SK-N-SH (cell line): ENCODE data around the gene FANCE. TPM values are rescaled to one million over a fixed set of nuclear protein-coding genes. Genes with fewer than 3 reads are reported as not detected.

Experiments
- CTCF ChIA-PET: fragments of 300-600, 350-600 bp; formaldehyde crosslinking; extraction: SDS; loops from one replicate; lab custom pipeline; 2021; lab: Yijun Ruan, JAX
- POLR2A ChIA-PET: fragments of 350-600 bp; sonication (Branson Sonifier 250); formaldehyde crosslinking; extraction: SDS; loops from one replicate; lab custom pipeline; 2020; ENCODE audit warnings: antibody characterized with exemption, inconsistent platforms; lab: Yijun Ruan, JAX
- DNase-seq: peaks from one replicate; pipeline ENCODE4 v3.0.0; 2012
- H2AFZ ChIP-seq: fragments of 200-600 bp; sonication (generic); 2 replicates; pipeline ENCODE4 v1.8.1; 2016; ENCODE audit warnings: antibody characterized with exemption, mild to moderate bottlenecking, low read depth
- H3F3A ChIP-seq: fragments of 200-600 bp; sonication (generic); replicated peaks from 2 replicates; pipeline ENCODE3; 2016; ENCODE audit warnings: antibody characterized with exemption, mild to moderate bottlenecking; ENCODE audit not compliant: insufficient read depth
- H3K27ac ChIP-seq, 2 experiments: fragments of 200-500 bp in 1 of 2; fragments of 200-600 bp in 1 of 2; sonication (Bioruptor generic) in 1 of 2; sonication (generic), shearing (Covaris generic) in 1 of 2; 2 replicates each; pipeline versions ENCODE4 v1.5.1 to v1.6.1; 2014 to 2016; ENCODE audit warnings: low read depth in 2 of 2, inconsistent platforms in 1 of 2, low read length in 1 of 2, mild to moderate bottlenecking in 1 of 2, mixed read lengths in 1 of 2
- H3K27me3 ChIP-seq: fragments of 200-600 bp; sonication (generic), shearing (Covaris generic); 2 replicates; pipeline ENCODE4 v1.6.1; 2016; ENCODE audit warnings: mixed run types; ENCODE audit not compliant: insufficient read depth
- H3K36me3 ChIP-seq, 2 experiments: fragments of 200-500 bp in 1 of 2; fragments of 200-600 bp in 1 of 2; sonication (Bioruptor generic) in 1 of 2; sonication (generic) in 1 of 2; replicated peaks in 1 of 2; 2 replicates each; pipeline versions ENCODE3 to v1.5.1; 2014 to 2016; ENCODE audit warnings: low read length in 1 of 2, mild to moderate bottlenecking in 1 of 2; ENCODE audit not compliant: insufficient read depth in 2 of 2, control insufficient read depth in 1 of 2
- H3K4me1 ChIP-seq, 2 experiments: fragments of 200-500 bp in 1 of 2; fragments of 200-600 bp in 1 of 2; sonication (Bioruptor generic) in 1 of 2; sonication (generic), shearing (Covaris generic) in 1 of 2; 2 replicates each; pipeline versions ENCODE4 v1.5.1 to v1.6.1; 2014 to 2016; ENCODE audit warnings: low read depth in 1 of 2, low read length in 1 of 2, mixed run types in 1 of 2; ENCODE audit not compliant: insufficient read depth in 2 of 2, control insufficient read depth in 1 of 2
- H3K4me2 ChIP-seq: fragments of 200-600 bp; sonication (generic), shearing (Covaris generic); 2 replicates; pipeline ENCODE4 v1.6.1; 2017; ENCODE audit warnings: mixed run types
- H3K4me3 ChIP-seq, 2 experiments: fragments of 200-500 bp in 1 of 2; fragments of 200-600 bp in 1 of 2; sonication (Bioruptor generic) in 1 of 2; sonication (generic), shearing (Covaris generic) in 1 of 2; 2 replicates each; pipeline versions ENCODE4 v1.5.1 to v1.8.1; 2014 to 2016; ENCODE audit warnings: low read depth in 2 of 2, inconsistent platforms in 1 of 2, low read length in 1 of 2, mild to moderate bottlenecking in 1 of 2, mixed read lengths in 1 of 2, moderate library complexity in 1 of 2
- H3K79me2 ChIP-seq: fragments of 200-600 bp; sonication (generic); 2 replicates; pipeline ENCODE4 v1.8.1; 2017; ENCODE audit warnings: mild to moderate bottlenecking; ENCODE audit not compliant: insufficient read depth
- H3K9ac ChIP-seq: fragments of 200-600 bp; sonication (generic); 2 replicates; pipeline ENCODE4 v1.6.1; 2017; ENCODE audit warnings: mixed run types
- H3K9me2 ChIP-seq: fragments of 200-600 bp; sonication (generic); 2 replicates; pipeline ENCODE4 v1.6.1; 2017; ENCODE audit warnings: mixed run types
- H3K9me3 ChIP-seq: fragments of 200-600 bp; sonication (generic); 2 replicates; pipeline ENCODE4 v1.6.1; 2017; ENCODE audit warnings: mixed run types, mild to moderate bottlenecking, moderate library complexity
- H4K20me1 ChIP-seq: fragments of 200-600 bp; sonication (generic); 2 replicates; pipeline ENCODE4 v1.6.1; 2017; ENCODE audit warnings: mild to moderate bottlenecking, mixed run types; ENCODE audit not compliant: insufficient read depth
- ELF1 ChIP-seq: IDR thresholded peaks from 2 replicates; pipeline ENCODE4 v1.4.0; 2012
- EZH2phosphoT487 ChIP-seq: fragments of 200-600 bp; sonication (generic); IDR thresholded peaks from 2 replicates; pipeline ENCODE4 v1.6.1; 2017; ENCODE audit warnings: low read depth, mixed run types, mild to moderate bottlenecking, antibody characterized with exemption, moderate library complexity, borderline replicate concordance
- FOSL2 ChIP-seq: IDR thresholded peaks from 2 replicates; pipeline ENCODE4 v1.4.0; 2012; ENCODE audit warnings: low read depth, mild to moderate bottlenecking, moderate library complexity, borderline replicate concordance
- FOXJ3 ChIP-seq: sonication (generic); formaldehyde crosslinking; IDR thresholded peaks from 2 replicates; pipeline ENCODE4 v1.5.1; 2020; ENCODE audit warnings: mild to moderate bottlenecking, missing genetic modification reagents
- GABPA ChIP-seq: IDR thresholded peaks from 2 replicates; pipeline ENCODE4 v1.4.0; 2012; ENCODE audit warnings: low read depth, mild to moderate bottlenecking
- JUND ChIP-seq: IDR thresholded peaks from 2 replicates; pipeline ENCODE4 v1.4.0; 2012
- MEF2A ChIP-seq: IDR thresholded peaks from 2 replicates; pipeline ENCODE4 v1.4.0; 2012; ENCODE audit warnings: low read depth, borderline replicate concordance
- NFIC ChIP-seq: IDR thresholded peaks from 2 replicates; pipeline ENCODE4 v1.4.0; 2012; ENCODE audit warnings: borderline replicate concordance
- NRF1 ChIP-seq: IDR thresholded peaks from 2 replicates; pipeline ENCODE4 v1.6.1; 2012; ENCODE audit warnings: low read depth, mild to moderate bottlenecking, low read length
- POLR2AphosphoS5 ChIP-seq: IDR thresholded peaks from 2 replicates; pipeline ENCODE4 v1.6.1; 2012; ENCODE audit warnings: low read depth, low read length
- RCOR1 ChIP-seq: fragments of 150-350 bp; IDR thresholded peaks from 2 replicates; pipeline ENCODE4 v1.6.1; 2017; ENCODE audit warnings: antibody characterized with exemption, low read length
- RFX5 ChIP-seq: IDR thresholded peaks from 2 replicates; pipeline ENCODE4 v1.6.1; 2012; ENCODE audit warnings: mild to moderate bottlenecking, improper control_type of control experiment, low read length
- SIN3A ChIP-seq: IDR thresholded peaks from 2 replicates; pipeline ENCODE4 v1.6.1; 2012; ENCODE audit warnings: low read depth, mild to moderate bottlenecking, low read length, moderate library complexity, borderline replicate concordance
- TCF12 ChIP-seq: IDR thresholded peaks from 2 replicates; pipeline ENCODE4 v1.4.0; 2012
- TEAD4 ChIP-seq: IDR thresholded peaks from 2 replicates; pipeline ENCODE4 v1.4.0; 2012; ENCODE audit warnings: mild to moderate bottlenecking, borderline replicate concordance; ENCODE audit not compliant: insufficient read depth
- YY1 ChIP-seq: IDR thresholded peaks from 2 replicates; pipeline ENCODE4 v1.4.0; 2012; ENCODE audit warnings: low read depth, mild to moderate bottlenecking
- WGBS: methylation state at CpG from one replicate; pipeline ENCODE4 v1.1.6; 2017; ENCODE audit warnings: low lambda C conversion rate; 5-methylcytosine and 5-hydroxymethylcytosine counted together
- polyA plus RNA-seq, 3 experiments: library from polyadenylated mRNA; depleted of rRNA; stranded (reverse); fragments of >200 nt; gene quantifications; 2 replicates each; pipeline ENCODE4 v1.2.3, GENCODE V29; 2012
- TF ChIP-seq, protein P1 (sequence below): IDR thresholded peaks from 2 replicates; pipeline ENCODE4; 2012
- TF ChIP-seq, protein P2 (sequence below): IDR thresholded peaks from 2 replicates; pipeline ENCODE4 v1.4.0; 2012; ENCODE audit warnings: low read depth, borderline replicate concordance

FANCE gene
- polyA plus RNA-seq, 1 of the 3 experiments (the other 2 are of a cell fraction) = 5.8 TPM

DNA sequence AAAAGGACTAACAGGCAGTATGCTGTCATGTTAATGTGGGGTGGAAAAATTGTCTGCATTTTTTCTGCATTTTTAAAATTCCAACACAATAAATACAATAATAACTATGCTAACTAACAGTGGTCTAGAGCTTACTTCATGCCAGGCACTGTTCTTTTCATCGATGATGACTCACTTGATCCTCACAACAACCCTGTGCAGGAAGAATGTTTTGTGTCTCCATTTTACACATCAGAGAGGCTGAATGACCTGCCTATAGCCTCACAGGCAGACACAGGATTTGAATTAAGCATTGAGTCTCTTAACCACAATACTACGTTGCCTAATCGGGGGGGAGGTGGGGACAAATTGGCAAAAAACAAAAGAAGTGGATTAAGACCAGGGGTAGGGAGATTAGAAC lies 26.9 kb upstream of the FANCE start:
- ChIA-PET CTCF (interaction anchor here (1.2 to 1.8 kb wide), 2 partner anchors 10 to 83 kb away, joined by 3 read pairs; no protein-coding TSS in a partner anchor), POLR2A (no interaction called here)
- Histone ChIP-seq H3K4me1 (peaks cover 0 to 21% of the 10 kb centered on the region in 2 experiments; a peak in 2 of 4 replicates), H3K4me3 (no peak overlapping the region), H3F3A (no peaks in the 10 kb centered on the region), H4K20me1 (no peaks in the 10 kb centered on the region), H3K36me3 (peaks cover 13% of the 10 kb centered on the region in 2 experiments), H3K4me2 (no peak overlapping the region), H3K27ac (peak overlapping the region in 1 of 2 experiments; percentile 55; a peak in 2 of 4 replicates), H3K79me2 (no peaks in the 10 kb centered on the region), H2AFZ (no peak overlapping the region), H3K9me3 (peaks cover 11% of the 10 kb centered on the region; the same call in 1 of the 2 replicates), H3K9ac (no peak overlapping the region), H3K27me3 (no peaks in the 10 kb centered on the region), H3K9me2 (no peaks in the 10 kb centered on the region)
- DNase-seq = no peak
- 49% methylated on average over 3 of the region's 3 CpGs for WGBS
- TF ChIP-seq SIN3A (no peak), TEAD4 (peak; percentile 52; the same call in 1 of the 2 replicates), NFIC (0 out of 2 replicates have a peak, but pooled peaks have one; percentile 19), TCF12 (0 out of 2 replicates have a peak, but pooled peaks have one; percentile 24), FOSL2 (peak; percentile 75), GABPA (no peak)

DNA sequence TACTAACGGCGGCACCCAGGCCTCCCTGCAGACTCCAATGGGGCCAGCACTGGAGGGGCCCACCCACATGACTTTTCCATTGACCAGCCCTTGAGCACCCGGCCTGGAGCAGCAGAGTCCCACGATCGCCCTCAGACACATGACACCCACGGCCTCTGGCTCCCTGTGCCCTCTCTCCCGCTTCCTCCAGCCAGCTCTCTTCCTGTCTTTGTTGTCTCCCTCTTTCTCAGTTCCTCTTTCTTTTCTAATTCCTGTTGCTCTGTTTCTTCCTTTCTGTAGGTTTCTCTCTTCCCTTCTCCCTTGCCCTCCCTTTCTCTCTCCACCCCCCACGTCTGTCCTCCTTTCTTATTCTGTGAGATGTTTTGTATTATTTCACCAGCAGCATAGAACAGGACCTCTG lies 26.1 kb upstream of the FANCE start:
- H4K20me1 ChIP-seq = no peaks in the 10 kb centered on the region
- CTCF ChIA-PET = interaction anchor here (0.9 to 1.8 kb wide), 3 partner anchors 11 to 84 kb away, joined by 3 read pairs; no protein-coding TSS in a partner anchor
- 96% methylated on average over 7 of the region's 8 CpGs for WGBS
- H3F3A ChIP-seq = no peaks in the 10 kb centered on the region
- no peak overlapping the region for H3K4me2 ChIP-seq
- no peak overlapping the region for H3K9ac ChIP-seq
- no peaks in the 10 kb centered on the region for H3K9me2 ChIP-seq
- H2AFZ ChIP-seq = no peak overlapping the region
- H3K36me3 ChIP-seq = peaks cover 13% of the 10 kb centered on the region in 2 experiments
- H3K79me2 ChIP-seq = no peaks in the 10 kb centered on the region
- no peak overlapping the region for H3K27ac ChIP-seq
- H3K27me3 ChIP-seq = no peaks in the 10 kb centered on the region
- DNase-seq = no peak
- H3K4me3 ChIP-seq = no peak overlapping the region
- no peak for TF ChIP-seq RFX5
- TF ChIP-seq SIN3A = no peak
- TF ChIP-seq EZH2phosphoT487 = no peak
- TF ChIP-seq YY1 = no peak
- TF ChIP-seq ELF1 = no peak
- TF ChIP-seq, protein P1, sequence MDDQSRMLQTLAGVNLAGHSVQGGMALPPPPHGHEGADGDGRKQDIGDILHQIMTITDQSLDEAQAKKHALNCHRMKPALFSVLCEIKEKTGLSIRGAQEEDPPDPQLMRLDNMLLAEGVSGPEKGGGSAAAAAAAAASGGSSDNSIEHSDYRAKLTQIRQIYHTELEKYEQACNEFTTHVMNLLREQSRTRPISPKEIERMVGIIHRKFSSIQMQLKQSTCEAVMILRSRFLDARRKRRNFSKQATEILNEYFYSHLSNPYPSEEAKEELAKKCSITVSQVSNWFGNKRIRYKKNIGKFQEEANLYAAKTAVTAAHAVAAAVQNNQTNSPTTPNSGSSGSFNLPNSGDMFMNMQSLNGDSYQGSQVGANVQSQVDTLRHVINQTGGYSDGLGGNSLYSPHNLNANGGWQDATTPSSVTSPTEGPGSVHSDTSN = no peak
- no peak for TF ChIP-seq FOXJ3 (CRISPR knock-in tag)
- TF ChIP-seq, protein P2, sequence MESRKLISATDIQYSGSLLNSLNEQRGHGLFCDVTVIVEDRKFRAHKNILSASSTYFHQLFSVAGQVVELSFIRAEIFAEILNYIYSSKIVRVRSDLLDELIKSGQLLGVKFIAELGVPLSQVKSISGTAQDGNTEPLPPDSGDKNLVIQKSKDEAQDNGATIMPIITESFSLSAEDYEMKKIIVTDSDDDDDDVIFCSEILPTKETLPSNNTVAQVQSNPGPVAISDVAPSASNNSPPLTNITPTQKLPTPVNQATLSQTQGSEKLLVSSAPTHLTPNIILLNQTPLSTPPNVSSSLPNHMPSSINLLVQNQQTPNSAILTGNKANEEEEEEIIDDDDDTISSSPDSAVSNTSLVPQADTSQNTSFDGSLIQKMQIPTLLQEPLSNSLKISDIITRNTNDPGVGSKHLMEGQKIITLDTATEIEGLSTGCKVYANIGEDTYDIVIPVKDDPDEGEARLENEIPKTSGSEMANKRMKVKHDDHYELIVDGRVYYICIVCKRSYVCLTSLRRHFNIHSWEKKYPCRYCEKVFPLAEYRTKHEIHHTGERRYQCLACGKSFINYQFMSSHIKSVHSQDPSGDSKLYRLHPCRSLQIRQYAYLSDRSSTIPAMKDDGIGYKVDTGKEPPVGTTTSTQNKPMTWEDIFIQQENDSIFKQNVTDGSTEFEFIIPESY = no peak
- no peak for TF ChIP-seq RCOR1
- no peak for TF ChIP-seq POLR2AphosphoS5
- TF ChIP-seq JUND = no peak
- TF ChIP-seq TEAD4 = no peak
- TF ChIP-seq MEF2A = no peak
- TF ChIP-seq TCF12 = no peak
- TF ChIP-seq NRF1 = no peak
- peaks cover 11% of the 10 kb centered on the region; the same call in 1 of the 2 replicates for H3K9me3 ChIP-seq
- H3K4me1 ChIP-seq = peaks cover 0 to 21% of the 10 kb centered on the region in 2 experiments; a peak in 1 of 4 replicates
- POLR2A ChIA-PET = no interaction called here
